ENCODE results near the gene BORCS5. TPM values are rescaled to one million over a fixed set of nuclear protein-coding genes. Genes with fewer than 3 reads are reported as not detected.

BORCS5 gene
- total and polyA plus RNA-seq, 2 of the 8 experiments (the other 6 are each of a cell fraction or from before 2014, with no cell fraction given) = 8.3 to 17.4 TPM

DNA sequence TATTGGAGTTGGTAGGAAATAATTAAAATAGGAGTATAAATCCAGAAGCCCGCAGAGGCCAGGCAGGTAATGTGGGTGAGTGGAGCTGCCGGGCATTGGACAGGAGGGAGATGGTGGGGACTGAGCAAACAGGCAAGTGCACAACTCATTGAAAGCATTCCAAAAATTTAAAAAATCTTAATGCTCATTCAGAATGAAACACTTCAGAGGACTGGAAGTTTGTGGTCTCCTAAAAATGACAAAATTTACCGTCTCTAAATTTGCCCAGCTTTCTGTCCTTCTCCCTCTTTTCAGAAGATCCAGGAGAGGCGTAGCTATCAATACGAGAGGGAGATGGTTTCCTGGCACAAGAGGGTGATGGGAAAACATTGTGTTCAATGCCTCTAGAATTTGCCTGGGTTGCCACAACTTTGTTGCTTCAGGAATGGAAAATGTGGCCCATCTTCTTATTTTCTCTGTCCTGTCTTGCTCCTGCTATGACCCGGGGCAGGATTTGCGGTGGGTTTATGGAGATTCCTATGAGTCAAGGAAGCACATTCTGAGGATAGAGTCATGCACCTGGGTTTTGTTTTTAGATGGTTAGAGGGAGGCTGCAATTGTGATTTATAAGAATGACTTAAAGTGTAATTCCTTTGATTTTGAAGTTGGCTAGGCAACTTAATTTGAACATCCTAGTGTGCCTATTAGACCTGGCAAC, 72.2 kb downstream of the BORCS5 start (continued):
- no peak for TF ChIP-seq CHD1 (IDR thresholded peaks at IDR 0.05; ENCODE audit: low read depth, low read length)
- TF ChIP-seq ASH2L (IDR thresholded peaks at IDR 0.05; ENCODE audit: low read length) = no peak
- no peak for TF ChIP-seq PHF8 (conservative IDR thresholded peaks at IDR 0.05; ENCODE audit: low read depth, low read length)
